PC-3 (cell line): ENCODE data around the gene C4orf50. TPM values are rescaled to one million over a fixed set of nuclear protein-coding genes. Genes with fewer than 3 reads are reported as not detected.

ENCODE experiments used
- ATAC-seq: fragments of 200-7000 bp; cut with Tn5 transposase; 2 replicates; pipeline ENCODE4 v1.9.1; 2020; ENCODE audit warnings: mild to moderate bottlenecking, moderate library complexity
- BruUV-seq: library from RNA; stranded (reverse); fragments of 400-500 nt; replicated peaks from 2 replicates; lab custom pipeline; 2021; lab: Mats Ljungman, UMichigan
- CTCF ChIA-PET: fragments of 300-600 bp; sonication (Branson Sonifier 250); formaldehyde crosslinking; loops from one replicate; lab custom pipeline; 2022; ENCODE audit warnings: antibody characterized with exemption; lab: Charles Lee
- POLR2A ChIA-PET: fragments of 300-600 bp; sonication (Branson Sonifier 250); formaldehyde crosslinking; loops from one replicate; lab custom pipeline; 2022; ENCODE audit warnings: antibody characterized with exemption; ENCODE audit not compliant: unreplicated experiment; lab: Charles Lee
- DNase-seq: peaks from one replicate; pipeline ENCODE4 v3.0.0-alpha.2; 2015
- H2AFZ ChIP-seq: fragments of 300-600 bp; sonication (generic); 2 replicates; pipeline ENCODE4 v1.6.0; 2016; ENCODE audit warnings: antibody characterized with exemption, low read length
- H3F3A ChIP-seq: fragments of 300-600 bp; sonication (generic); one replicate; pipeline ENCODE4 v1.6.0; 2017; ENCODE audit warnings: antibody characterized with exemption, low read length, control low read depth, mild to moderate bottlenecking; ENCODE audit not compliant: unreplicated experiment
- H3K27ac ChIP-seq: fragments of 300-600 bp; sonication (generic); 2 replicates; pipeline ENCODE4 v1.5.1; 2016; ENCODE audit warnings: mild to moderate bottlenecking, low read length
- H3K27me3 ChIP-seq: fragments of 300-600 bp; sonication (generic); 2 replicates; pipeline ENCODE4 v1.6.1; 2016; ENCODE audit warnings: low read length, mixed read lengths
- H3K36me3 ChIP-seq: fragments of 300-600 bp; sonication (generic); 2 replicates; pipeline ENCODE4 v1.6.1; 2016; ENCODE audit warnings: low read depth, mixed run types, low read length, mixed read lengths
- H3K4me1 ChIP-seq: fragments of 300-600 bp; sonication (generic); 2 replicates; pipeline ENCODE4 v1.5.1; 2016; ENCODE audit warnings: low read length; ENCODE audit not compliant: insufficient read depth
- H3K4me2 ChIP-seq: fragments of 300-600 bp; sonication (generic); 2 replicates; pipeline ENCODE4 v1.6.0; 2016; ENCODE audit warnings: low read length
- H3K4me3 ChIP-seq: fragments of 300-600 bp; sonication (generic); 2 replicates; pipeline ENCODE4 v1.5.1; 2016; ENCODE audit warnings: mild to moderate bottlenecking, low read length, mixed read lengths
- H3K79me2 ChIP-seq: fragments of 300-600 bp; sonication (generic); 2 replicates; pipeline ENCODE4 v1.6.1; 2017; ENCODE audit warnings: low read length, mixed read lengths
- H3K9ac ChIP-seq: fragments of 300-600 bp; sonication (generic); 2 replicates; pipeline ENCODE4 v1.6.0; 2016; ENCODE audit warnings: mild to moderate bottlenecking, low read length
- H3K9me2 ChIP-seq: fragments of 300-600 bp; sonication (generic); replicated peaks from 2 replicates; pipeline ENCODE4 v1.6.1; 2016; ENCODE audit warnings: mixed run types, low read length, mixed read lengths
- H3K9me3 ChIP-seq: fragments of 300-600 bp; sonication (generic); 2 replicates; pipeline ENCODE4 v1.6.1; 2016; ENCODE audit warnings: low read length, mixed read lengths
- H4K20me1 ChIP-seq: fragments of 300-600 bp; sonication (generic); 2 replicates; pipeline ENCODE4 v1.6.1; 2016; ENCODE audit warnings: low read length, mixed read lengths
- CTCF ChIP-seq: fragments of 300-600 bp; sonication (generic); conservative IDR thresholded peaks from 2 replicates; pipeline ENCODE4 v1.5.1; 2017; ENCODE audit warnings: antibody characterized with exemption, low read depth, mild to moderate bottlenecking, low read length
- EZH2 ChIP-seq: fragments of 300-600 bp; sonication (generic); IDR thresholded peaks from one replicate; pipeline ENCODE4 v1.6.1; 2017; ENCODE audit warnings: antibody characterized with exemption, mild to moderate bottlenecking, low read length; ENCODE audit not compliant: unreplicated experiment
- EZH2phosphoT487 ChIP-seq: fragments of 300-600 bp; sonication (generic); IDR thresholded peaks from 2 replicates; pipeline ENCODE4 v1.6.1; 2018; ENCODE audit warnings: mild to moderate bottlenecking, antibody characterized with exemption, low read length, borderline replicate concordance
- intact Hi-C: fragments of 100-400 bp; cut with micrococcal nuclease; formaldehyde crosslinking; loops from 2 replicates; pipeline ENCODE4 v1.9.0; 2023
- total RNA-seq: library from RNA; depleted of rRNA; stranded (reverse); fragments of >200 nt; gene quantifications from 2 replicates; pipeline ENCODE4 v1.2.3, GENCODE V29; 2014

C4orf50 gene
- total RNA-seq, 1 experiment from 2014 or later = not detected

DNA sequence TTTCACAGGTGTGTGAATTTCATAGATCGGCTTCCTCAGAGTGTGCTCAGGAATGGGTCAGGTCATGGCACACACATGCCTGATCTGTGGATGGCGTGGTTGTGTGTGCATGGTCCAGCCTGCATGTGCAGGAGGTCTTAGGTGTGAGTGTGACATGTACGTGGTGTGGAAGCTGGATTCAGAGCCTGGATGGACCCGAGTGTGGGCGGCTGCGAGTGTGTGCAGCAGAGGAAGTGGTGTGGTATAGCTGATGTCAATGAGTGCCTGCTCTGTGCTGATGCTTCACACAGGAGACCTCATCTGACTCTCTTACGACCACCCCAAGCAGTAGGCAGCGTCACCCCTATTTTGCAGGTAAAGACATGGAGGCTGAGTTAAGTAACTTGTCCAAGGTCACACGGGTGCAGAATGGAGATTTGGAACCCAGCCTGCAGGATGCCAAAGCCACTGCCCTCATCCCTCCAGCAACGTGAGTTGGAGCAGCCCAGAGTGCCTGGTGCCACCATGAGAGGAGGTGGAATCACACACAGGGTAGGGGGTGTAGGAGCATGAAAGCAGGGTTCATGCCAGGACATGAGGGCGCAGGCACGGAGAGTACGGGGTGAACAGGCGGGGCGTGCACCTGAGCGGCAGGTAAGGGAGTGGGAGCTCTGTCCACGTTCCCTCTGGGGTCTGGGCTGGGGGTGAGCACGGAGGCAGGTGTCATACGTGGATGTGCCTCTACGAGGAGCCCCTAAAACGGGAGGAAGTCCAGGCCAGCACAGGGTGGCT is 24.2 kb upstream of the C4orf50 start:
- H3K27me3 ChIP-seq = peaks cover 16% of the 10 kb centered on the region
- no peak overlapping the region for H3K4me3 ChIP-seq
- H3K4me2 ChIP-seq = no peak overlapping the region
- no TSS peak for BruUV-seq
- intact Hi-C loops = no loop called here
- no peaks in the 10 kb centered on the region for H3F3A ChIP-seq
- no peaks in the 10 kb centered on the region for H3K9me3 ChIP-seq
- TF ChIP-seq CTCF (no peak), EZH2phosphoT487 (no peak), EZH2 (no peak)
- H3K79me2 ChIP-seq = no peaks in the 10 kb centered on the region
- H3K27ac ChIP-seq = no peak overlapping the region
- no peaks in the 10 kb centered on the region for H3K9me2 ChIP-seq
- H3K36me3 ChIP-seq = no peaks in the 10 kb centered on the region
- DNase-seq (no peak), ATAC-seq (no peak)
- H3K9ac ChIP-seq = no peak overlapping the region
- CTCF ChIA-PET = no interaction called here
- POLR2A ChIA-PET = no interaction called here
- no peaks in the 10 kb centered on the region for H3K4me1 ChIP-seq
- H2AFZ ChIP-seq = no peak overlapping the region
- no peaks in the 10 kb centered on the region for H4K20me1 ChIP-seq

DNA sequence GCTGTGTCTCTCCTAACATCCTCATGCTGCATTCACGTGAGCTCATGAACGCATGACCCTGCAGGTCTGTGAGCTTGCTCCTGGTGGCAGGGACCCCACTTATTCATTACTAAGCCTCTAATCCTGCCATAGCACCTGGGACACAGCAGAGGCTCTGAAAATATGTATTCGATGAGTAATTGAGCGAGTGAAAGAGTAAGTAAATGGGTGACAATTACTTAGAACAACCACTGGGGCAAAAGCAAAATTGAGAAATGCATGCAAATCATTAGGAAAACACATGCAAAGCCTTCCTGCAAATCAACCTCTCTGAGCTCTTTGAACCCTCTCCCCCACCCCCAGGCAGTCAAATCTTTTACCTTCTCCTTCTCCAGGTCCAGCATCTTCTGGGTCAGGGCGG is 23.6 kb upstream of the C4orf50 start:
- Histone ChIP-seq H3K27me3 (peaks cover 16% of the 10 kb centered on the region), H3K4me2 (no peak overlapping the region), H3K27ac (no peak overlapping the region), H3K4me3 (no peak overlapping the region), H3F3A (no peaks in the 10 kb centered on the region), H3K9ac (no peak overlapping the region), H3K9me2 (no peaks in the 10 kb centered on the region), H2AFZ (no peak overlapping the region), H4K20me1 (no peaks in the 10 kb centered on the region), H3K36me3 (no peaks in the 10 kb centered on the region), H3K79me2 (no peaks in the 10 kb centered on the region), H3K9me3 (no peaks in the 10 kb centered on the region), H3K4me1 (no peaks in the 10 kb centered on the region)
- no peak for TF ChIP-seq EZH2phosphoT487
- TF ChIP-seq CTCF = no peak
- TF ChIP-seq EZH2 = no peak
- BruUV-seq = no TSS peak
- intact Hi-C loops = no loop called here
- DNase-seq (no peak), ATAC-seq (no peak)
- CTCF ChIA-PET = no interaction called here
- POLR2A ChIA-PET = no interaction called here

DNA sequence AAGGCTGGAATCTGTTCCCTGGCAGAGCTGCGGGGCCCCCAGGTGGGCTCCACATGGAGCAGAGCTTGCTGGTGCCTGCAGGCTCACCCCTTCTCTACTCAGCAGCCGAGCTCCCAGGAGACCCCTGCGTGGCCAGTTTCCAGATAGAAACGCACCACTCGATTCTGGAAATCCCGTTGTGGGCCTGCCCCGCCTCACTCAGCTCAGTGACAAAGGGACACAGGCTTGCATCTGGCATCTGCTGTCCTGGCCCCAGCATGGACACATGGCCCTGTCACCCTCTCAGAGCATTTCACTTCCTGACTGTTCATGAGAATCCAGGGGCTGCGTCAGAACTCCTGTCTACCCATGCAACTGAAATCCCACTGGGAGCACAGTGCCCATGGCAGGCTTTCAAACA is 20.5 kb upstream of the C4orf50 start:
- peaks cover 16% of the 10 kb centered on the region; the same call in 1 of the 2 replicates for H3K27me3 ChIP-seq
- BruUV-seq = no TSS peak

More for the DNA sequence above, 20.5 kb upstream of the C4orf50 start:
- no peak for ATAC-seq
- Histone ChIP-seq H3K9me2 (no peaks in the 10 kb centered on the region), H3F3A (no peaks in the 10 kb centered on the region), H3K4me3 (no peak overlapping the region), H3K79me2 (no peaks in the 10 kb centered on the region), H3K27ac (no peak overlapping the region), H3K4me1 (no peaks in the 10 kb centered on the region), H3K36me3 (no peaks in the 10 kb centered on the region), H4K20me1 (no peaks in the 10 kb centered on the region), H3K9ac (no peak overlapping the region), H3K4me2 (no peak overlapping the region), H3K9me3 (no peaks in the 10 kb centered on the region), H2AFZ (no peak overlapping the region)
- intact Hi-C loops = no loop called here
- no peak for TF ChIP-seq EZH2
- no peak for TF ChIP-seq CTCF
- TF ChIP-seq EZH2phosphoT487 = no peak
- CTCF ChIA-PET = interaction anchor here (0.6 kb wide), 1 partner anchor 8 kb away, joined by 3 read pairs; no protein-coding TSS in a partner anchor
- POLR2A ChIA-PET = no interaction called here
- no peak for DNase-seq
